IMR-90 (cell line): ENCODE measurements around the gene SWAP70. TPM values are rescaled to one million over a fixed set of nuclear protein-coding genes. Genes with fewer than 3 reads are reported as not detected.

Experiments
- ATAC-seq: fragments of 200-7000 bp; cut with Tn5 transposase; 2 replicates; pipeline ENCODE4 v1.9.1; 2020; ENCODE audit warnings: low read depth, mild to moderate bottlenecking, moderate library complexity
- BruUV-seq: library from RNA; stranded (reverse); fragments of 400-500 nt; replicated peaks from 2 replicates; lab custom pipeline; 2021; lab: Mats Ljungman, UMichigan
- CTCF ChIA-PET: fragments of 300-600 bp; formaldehyde crosslinking; extraction: SDS; loops from one replicate; lab custom pipeline; 2021; ENCODE audit warnings: antibody characterized with exemption; lab: Yijun Ruan, JAX
- POLR2A ChIA-PET: fragments of 300-600 bp; sonication (Branson Sonifier 250); formaldehyde crosslinking; loops from one replicate; lab custom pipeline; 2022; ENCODE audit warnings: antibody characterized with exemption; ENCODE audit not compliant: unreplicated experiment; lab: Charles Lee
- DNase-seq: peaks from one replicate; pipeline ENCODE4 v3.0.0; 2013
- H2AFZ ChIP-seq: replicated peaks from 2 replicates; pipeline ENCODE3; 2013; ENCODE audit warnings: low read length, mild to moderate bottlenecking; ENCODE audit not compliant: poor library complexity
- H2AK5ac ChIP-seq: 2 replicates; pipeline ENCODE4 v1.6.1; 2013; ENCODE audit warnings: low read depth, low read length, inconsistent platforms
- H2AK9ac ChIP-seq: replicated peaks from 2 replicates; pipeline ENCODE3; 2013; ENCODE audit warnings: mild to moderate bottlenecking, low read depth, low read length, moderate library complexity; ENCODE audit not compliant: poor library complexity
- H2BK120ac ChIP-seq: 2 replicates; pipeline ENCODE4 v1.6.1; 2013; ENCODE audit warnings: low read depth, low read length, inconsistent platforms
- H2BK15ac ChIP-seq: 3 replicates; pipeline ENCODE4 v1.6.1; 2013; ENCODE audit warnings: low read depth, low read length, inconsistent platforms
- H2BK20ac ChIP-seq: 2 replicates; pipeline ENCODE4 v1.6.1; 2013; ENCODE audit warnings: low read depth, mild to moderate bottlenecking, inconsistent platforms, low read length, moderate library complexity
- H2BK5ac ChIP-seq: 2 replicates; pipeline ENCODE4 v1.6.1; 2013; ENCODE audit warnings: mild to moderate bottlenecking, low read depth, low read length, inconsistent platforms; ENCODE audit not compliant: poor library complexity, severe bottlenecking
- H3K14ac ChIP-seq: replicated peaks from 2 replicates; pipeline ENCODE4 v1.6.1; 2013; ENCODE audit warnings: low read depth, low read length, inconsistent platforms
- H3K18ac ChIP-seq: 2 replicates; pipeline ENCODE4 v1.6.1; 2013; ENCODE audit warnings: low read depth, low read length, control low read depth
- H3K23ac ChIP-seq: 2 replicates; pipeline ENCODE4 v1.6.1; 2013; ENCODE audit warnings: low read depth, low read length, inconsistent platforms
- H3K27ac ChIP-seq: 2 replicates; pipeline ENCODE4 v1.5.1; 2013; ENCODE audit warnings: mild to moderate bottlenecking, control low read depth, low read length; ENCODE audit not compliant: insufficient read depth
- H3K27me3 ChIP-seq: 2 replicates; pipeline ENCODE4 v1.6.1; 2013; ENCODE audit warnings: low read length; ENCODE audit not compliant: control insufficient read depth, insufficient read depth
- H3K36me3 ChIP-seq: 2 replicates; pipeline ENCODE4 v1.6.1; 2013; ENCODE audit warnings: low read length, mixed read lengths; ENCODE audit not compliant: control insufficient read depth, insufficient read depth
- H3K4ac ChIP-seq: 2 replicates; pipeline ENCODE4 v1.6.1; 2013; ENCODE audit warnings: low read depth, low read length, inconsistent platforms
- H3K4me1 ChIP-seq: 2 replicates; pipeline ENCODE4 v1.6.1; 2013; ENCODE audit warnings: low read length, mixed read lengths; ENCODE audit not compliant: control insufficient read depth, insufficient read depth
- H3K4me2 ChIP-seq: 2 replicates; pipeline ENCODE4 v1.6.1; 2013; ENCODE audit warnings: low read depth, mild to moderate bottlenecking, control low read depth, low read length, moderate library complexity
- H3K4me3 ChIP-seq: 2 replicates; pipeline ENCODE4 v1.5.1; 2013; ENCODE audit warnings: low read depth, mild to moderate bottlenecking, control low read depth, low read length, moderate library complexity; ENCODE audit not compliant: insufficient read depth
- H3K56ac ChIP-seq: 2 replicates; pipeline ENCODE4 v1.6.1; 2013; ENCODE audit warnings: low read length, inconsistent platforms; ENCODE audit not compliant: insufficient read depth; ENCODE audit errors: extremely low read depth
- H3K79me1 ChIP-seq, 2 experiments: 2 replicates each; pipeline ENCODE4 v1.6.1; 2013; ENCODE audit warnings: low read length in 2 of 2, inconsistent platforms in 1 of 2, low read depth in 1 of 2
- H3K9ac ChIP-seq: 2 replicates; pipeline ENCODE4 v1.6.1; 2013; ENCODE audit warnings: low read depth, low read length, control low read depth
- H3K9me1 ChIP-seq: 2 replicates; pipeline ENCODE4 v1.6.1; 2013; ENCODE audit warnings: low read length, inconsistent platforms; ENCODE audit not compliant: insufficient read depth
- H3K9me3 ChIP-seq: 2 replicates; pipeline ENCODE4 v1.6.1; 2013; ENCODE audit warnings: low read length; ENCODE audit not compliant: control insufficient read depth, insufficient read depth
- H4K20me1 ChIP-seq: 2 replicates; pipeline ENCODE4 v1.6.1; 2013; ENCODE audit warnings: low read length, inconsistent platforms; ENCODE audit not compliant: insufficient read depth
- H4K5ac ChIP-seq: 2 replicates; pipeline ENCODE4 v1.6.1; 2013; ENCODE audit warnings: mild to moderate bottlenecking, low read depth, low read length, control low read depth
- H4K8ac ChIP-seq, 2 experiments: 2 replicates each; pipeline ENCODE4 v1.6.1; 2013; ENCODE audit warnings: low read depth in 2 of 2, low read length in 2 of 2, control low read depth in 1 of 2, inconsistent platforms in 1 of 2
- H4K91ac ChIP-seq: 2 replicates; pipeline ENCODE4 v1.6.1; 2013; ENCODE audit warnings: low read depth, low read length, inconsistent platforms; ENCODE audit not compliant: insufficient read depth
- BHLHE40 ChIP-seq: fragments of 150-350 bp; IDR thresholded peaks from 2 replicates; pipeline ENCODE4 v1.6.1; 2016; ENCODE audit warnings: mild to moderate bottlenecking, low read depth, low read length
- CEBPB ChIP-seq: IDR thresholded peaks from 2 replicates; pipeline ENCODE4 v1.6.1; 2012; ENCODE audit warnings: low read depth, low read length, improper control_type of control experiment
- CHD1 ChIP-seq: IDR thresholded peaks from 2 replicates; pipeline ENCODE4 v1.6.1; 2012; ENCODE audit warnings: low read depth, low read length, improper control_type of control experiment
- FOS ChIP-seq: fragments of 150-350 bp; IDR thresholded peaks from 2 replicates; pipeline ENCODE4 v1.6.1; 2016; ENCODE audit warnings: low read depth, low read length
- MAFK ChIP-seq: IDR thresholded peaks from 2 replicates; pipeline ENCODE4 v1.6.1; 2012; ENCODE audit warnings: low read depth, low read length, improper control_type of control experiment
- MAZ ChIP-seq: IDR thresholded peaks from 2 replicates; pipeline ENCODE4 v1.6.1; 2012; ENCODE audit warnings: low read depth, mild to moderate bottlenecking, low read length, improper control_type of control experiment, moderate library complexity, borderline replicate concordance
- MXI1 ChIP-seq: IDR thresholded peaks from 2 replicates; pipeline ENCODE4 v1.6.1; 2012; ENCODE audit warnings: low read depth, mild to moderate bottlenecking, low read length, moderate library complexity, borderline replicate concordance
- NFE2L2 ChIP-seq: fragments of 150-350 bp; IDR thresholded peaks from 2 replicates; pipeline ENCODE4 v1.6.1; 2016; ENCODE audit warnings: low read depth, mild to moderate bottlenecking, low read length
- POLR2A ChIP-seq: IDR thresholded peaks from 2 replicates; pipeline ENCODE4 v1.6.1; 2012; ENCODE audit warnings: mild to moderate bottlenecking, low read depth, low read length
- RAD21 ChIP-seq: IDR thresholded peaks from 2 replicates; pipeline ENCODE4 v1.6.1; 2012; ENCODE audit warnings: low read length, improper control_type of control experiment
- RCOR1 ChIP-seq: IDR thresholded peaks from 2 replicates; pipeline ENCODE4 v1.6.1; 2012; ENCODE audit warnings: mild to moderate bottlenecking, low read length, improper control_type of control experiment; ENCODE audit not compliant: insufficient replicate concordance
- RFX5 ChIP-seq: IDR thresholded peaks from 2 replicates; pipeline ENCODE4 v1.8.0; 2012; ENCODE audit warnings: low read depth, mild to moderate bottlenecking, low read length, moderate library complexity
- SMC3 ChIP-seq: fragments of 150-350 bp; IDR thresholded peaks from 2 replicates; pipeline ENCODE4 v1.6.1; 2016; ENCODE audit warnings: low read depth, mild to moderate bottlenecking, antibody characterized with exemption, low read length, moderate library complexity
- WGBS, 2 experiments: methylation state at CpG; one replicate each; pipeline versions ENCODE4 v1.1.5 to v1.1.7; 2013; ENCODE audit warnings: missing lambda C conversion rate in 2 of 2; ENCODE audit not compliant: insufficient read length in 1 of 2; ENCODE audit errors: extremely low coverage in 2 of 2; 5-methylcytosine and 5-hydroxymethylcytosine counted together
- dilution Hi-C: fragments of 300-500 bp; cut with HindIII; formaldehyde crosslinking; loops from one replicate; pipeline ENCODE4 v1.14.3; 2018; ENCODE audit warnings: low sequenced_read_pairs; ENCODE audit not compliant: unreplicated experiment
- in situ Hi-C: fragments of 300-500 bp; cut with MboI; formaldehyde crosslinking; loops from 3 replicates; pipeline ENCODE4 v1.14.3; 2019; ENCODE audit warnings: low sequenced_read_pairs, inconsistent platforms, mixed read lengths
- intact Hi-C: fragments of 100-400 bp; cut with micrococcal nuclease; formaldehyde crosslinking; loops from 2 replicates; pipeline ENCODE4 v1.10.0; 2022
- polyA plus RNA-seq, 3 experiments: library from polyadenylated mRNA; depleted of rRNA; stranded (reverse); fragments of >200 nt; gene quantifications; 2 replicates each; pipeline ENCODE4 v1.2.3, GENCODE V29; 2012; ENCODE audit warnings: low replicate concordance in 1 of 3
- total RNA-seq: library from RNA; depleted of rRNA; stranded (reverse); fragments of >200 nt; gene quantifications from 2 replicates; pipeline ENCODE4 v1.2.3, GENCODE V29; 2012
- TF ChIP-seq, protein P1 (sequence below): fragments of 150-350 bp; IDR thresholded peaks from 2 replicates; pipeline ENCODE4 v1.6.1; 2016; ENCODE audit warnings: low read depth, mild to moderate bottlenecking, low read length, moderate library complexity, borderline replicate concordance
- TF ChIP-seq, protein P2 (sequence below): fragments of 150-350 bp; IDR thresholded peaks from 2 replicates; pipeline ENCODE4 v1.6.1; 2017; ENCODE audit warnings: mild to moderate bottlenecking, antibody characterized with exemption, low read length, low read depth
- TF ChIP-seq, protein P3 (sequence below): conservative IDR thresholded peaks from 2 replicates; pipeline ENCODE4 v1.5.1; 2012; ENCODE audit warnings: mild to moderate bottlenecking, low read depth, low read length, improper control_type of control experiment

SWAP70 gene
- total and polyA plus RNA-seq, 2 of the 4 experiments (the other 2 are of a cell fraction) = 15.5 to 19.9 TPM

GRCh38 chr11:9625162-9625561 lies 38.7 kb upstream of the SWAP70 start:
- no peak overlapping the region for H4K91ac ChIP-seq
- POLR2A ChIA-PET = interaction anchor here (0.6 kb wide), 1 partner anchor 165 kb away, joined by 5 read pairs; the partner anchor contains the start of gene ZNF143
- peaks cover 3% of the 10 kb centered on the region; the same call in 1 of the 2 replicates for H3K4me1 ChIP-seq
- H3K9ac ChIP-seq = no peak overlapping the region
- H3K4me3 ChIP-seq = no peak overlapping the region
- H3K4ac ChIP-seq = no peak overlapping the region
- no peak overlapping the region for H3K27ac ChIP-seq
- H3K9me1 ChIP-seq = peaks cover 3% of the 10 kb centered on the region; the same call in 1 of the 2 replicates
- TF ChIP-seq, protein P1, sequence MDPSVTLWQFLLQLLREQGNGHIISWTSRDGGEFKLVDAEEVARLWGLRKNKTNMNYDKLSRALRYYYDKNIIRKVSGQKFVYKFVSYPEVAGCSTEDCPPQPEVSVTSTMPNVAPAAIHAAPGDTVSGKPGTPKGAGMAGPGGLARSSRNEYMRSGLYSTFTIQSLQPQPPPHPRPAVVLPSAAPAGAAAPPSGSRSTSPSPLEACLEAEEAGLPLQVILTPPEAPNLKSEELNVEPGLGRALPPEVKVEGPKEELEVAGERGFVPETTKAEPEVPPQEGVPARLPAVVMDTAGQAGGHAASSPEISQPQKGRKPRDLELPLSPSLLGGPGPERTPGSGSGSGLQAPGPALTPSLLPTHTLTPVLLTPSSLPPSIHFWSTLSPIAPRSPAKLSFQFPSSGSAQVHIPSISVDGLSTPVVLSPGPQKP = no peak
- TF ChIP-seq MAFK (no peak), NFE2L2 (no peak), MAZ (no peak), RAD21 (no peak), MXI1 (no peak), CEBPB (no peak), RCOR1 (no peak), BHLHE40 (no peak), RFX5 (no peak), SMC3 (no peak), CHD1 (no peak), POLR2A (no peak), FOS (no peak)
- TF ChIP-seq, protein P2, sequence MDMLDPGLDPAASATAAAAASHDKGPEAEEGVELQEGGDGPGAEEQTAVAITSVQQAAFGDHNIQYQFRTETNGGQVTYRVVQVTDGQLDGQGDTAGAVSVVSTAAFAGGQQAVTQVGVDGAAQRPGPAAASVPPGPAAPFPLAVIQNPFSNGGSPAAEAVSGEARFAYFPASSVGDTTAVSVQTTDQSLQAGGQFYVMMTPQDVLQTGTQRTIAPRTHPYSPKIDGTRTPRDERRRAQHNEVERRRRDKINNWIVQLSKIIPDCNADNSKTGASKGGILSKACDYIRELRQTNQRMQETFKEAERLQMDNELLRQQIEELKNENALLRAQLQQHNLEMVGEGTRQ = no peak
- TF ChIP-seq, protein P3, sequence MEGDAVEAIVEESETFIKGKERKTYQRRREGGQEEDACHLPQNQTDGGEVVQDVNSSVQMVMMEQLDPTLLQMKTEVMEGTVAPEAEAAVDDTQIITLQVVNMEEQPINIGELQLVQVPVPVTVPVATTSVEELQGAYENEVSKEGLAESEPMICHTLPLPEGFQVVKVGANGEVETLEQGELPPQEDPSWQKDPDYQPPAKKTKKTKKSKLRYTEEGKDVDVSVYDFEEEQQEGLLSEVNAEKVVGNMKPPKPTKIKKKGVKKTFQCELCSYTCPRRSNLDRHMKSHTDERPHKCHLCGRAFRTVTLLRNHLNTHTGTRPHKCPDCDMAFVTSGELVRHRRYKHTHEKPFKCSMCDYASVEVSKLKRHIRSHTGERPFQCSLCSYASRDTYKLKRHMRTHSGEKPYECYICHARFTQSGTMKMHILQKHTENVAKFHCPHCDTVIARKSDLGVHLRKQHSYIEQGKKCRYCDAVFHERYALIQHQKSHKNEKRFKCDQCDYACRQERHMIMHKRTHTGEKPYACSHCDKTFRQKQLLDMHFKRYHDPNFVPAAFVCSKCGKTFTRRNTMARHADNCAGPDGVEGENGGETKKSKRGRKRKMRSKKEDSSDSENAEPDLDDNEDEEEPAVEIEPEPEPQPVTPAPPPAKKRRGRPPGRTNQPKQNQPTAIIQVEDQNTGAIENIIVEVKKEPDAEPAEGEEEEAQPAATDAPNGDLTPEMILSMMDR = no peak
- ATAC-seq = no peak
- H4K8ac ChIP-seq = no peak overlapping the region
- no peaks in the 10 kb centered on the region for H3K36me3 ChIP-seq
- H3K14ac ChIP-seq = no peak overlapping the region
- dilution Hi-C loops (no loop called here), in situ Hi-C loops (no loop called here), intact Hi-C loops (no loop called here)
- no TSS peak for BruUV-seq
- no peak overlapping the region for H3K18ac ChIP-seq
- no peaks in the 10 kb centered on the region for H3K27me3 ChIP-seq
- no peak overlapping the region for H2AFZ ChIP-seq
- WGBS, 2 experiments = 40% methylated on average over 1 of the region's 6 CpGs; no CpG with 5 or more reads in 1 of the 2 experiments
- H3K9me3 ChIP-seq = no peaks in the 10 kb centered on the region
- H2BK120ac ChIP-seq = no peak overlapping the region
- H3K23ac ChIP-seq = no peak overlapping the region
- no peak overlapping the region for H2BK5ac ChIP-seq
- H4K5ac ChIP-seq = no peak overlapping the region
- H3K4me2 ChIP-seq = no peak overlapping the region
- CTCF ChIA-PET = no interaction called here
- H3K56ac ChIP-seq = no peak overlapping the region
- no peaks in the 10 kb centered on the region for H4K20me1 ChIP-seq
- no peak overlapping the region for H2AK5ac ChIP-seq
- H2BK15ac ChIP-seq = no peak overlapping the region
- H3K79me1 ChIP-seq = no peaks in the 10 kb centered on the region
- H2BK20ac ChIP-seq = no peak overlapping the region
- H2AK9ac ChIP-seq = no peak overlapping the region
- DNase-seq = no peak
